H54 (cell line): ENCODE data around the gene B4GALNT3.

Experiments
- DNase-seq: peaks from one replicate; pipeline ENCODE4 v3.0.0; 2011; ENCODE audit warnings: low spot score, mixed read lengths; ENCODE audit not compliant: insufficient read length
- FAIRE-seq: peaks from 3 replicates; lab custom pipeline; 2011; peaks lifted over from hg19 to GRCh38; lab: Jason Lieb, UNC
- POLR2A ChIP-seq: IDR thresholded peaks from 2 replicates; pipeline ENCODE4 v1.6.1; 2011; ENCODE audit warnings: low read depth, mild to moderate bottlenecking, low read length

B4GALNT3 gene

GRCh38 chr12:558580-558979 is 98.8 kb downstream of the B4GALNT3 start:
- TF ChIP-seq POLR2A, result no peak
- DNase-seq, result no peak
- FAIRE-seq, result no peak

- TF ChIP-seq POLR2A, result no peak
- FAIRE-seq, result no peak
- DNase-seq, result no peak
Measured at GRCh38 chr12:559208-559905, 99.6 kb downstream of the B4GALNT3 start.

- no peak for DNase-seq
Measured at GRCh38 chr12:559906-560455, 100.2 kb downstream of the B4GALNT3 start.

GRCh38 chr12:560691-561390 is 101.1 kb downstream of the B4GALNT3 start:
- DNase-seq, result no peak
- FAIRE-seq, result no peak
- no peak for TF ChIP-seq POLR2A

More at GRCh38 chr12:559906-560455, 100.2 kb downstream of the B4GALNT3 start:
- no peak for FAIRE-seq
- TF ChIP-seq POLR2A, result no peak

- DNase-seq, result no peak
Measured at GRCh38 chr12:561391-561705, 101.6 kb downstream of the B4GALNT3 start.

GRCh38 chr12:561908-562593 is 102.3 kb downstream of the B4GALNT3 start:
- no peak for FAIRE-seq
- TF ChIP-seq POLR2A, result no peak

More at GRCh38 chr12:561391-561705, 101.6 kb downstream of the B4GALNT3 start:
- no peak for TF ChIP-seq POLR2A
- FAIRE-seq, result no peak

GRCh38 chr12:562634-563033 is 102.9 kb downstream of the B4GALNT3 start:
- FAIRE-seq (no peak), DNase-seq (no peak)
- TF ChIP-seq POLR2A, result no peak

More at GRCh38 chr12:561908-562593, 102.3 kb downstream of the B4GALNT3 start:
- DNase-seq, result no peak

- no peak for TF ChIP-seq POLR2A
- DNase-seq (no peak), FAIRE-seq (no peak)
Measured at GRCh38 chr12:563250-563781, 103.6 kb downstream of the B4GALNT3 start.

GRCh38 chr12:563787-564298 is 104.1 kb downstream of the B4GALNT3 start:
- no peak for DNase-seq
- FAIRE-seq, result no peak
- TF ChIP-seq POLR2A, result no peak

GRCh38 chr12:565161-565560 is 105.4 kb downstream of the B4GALNT3 start:
- FAIRE-seq, result no peak
- no peak for DNase-seq
- TF ChIP-seq POLR2A, result no peak

GRCh38 chr12:565589-566105 is 105.9 kb downstream of the B4GALNT3 start:
- FAIRE-seq (no peak), DNase-seq (no peak)
- no peak for TF ChIP-seq POLR2A

- TF ChIP-seq POLR2A, result no peak
- FAIRE-seq (no peak), DNase-seq (no peak)
Measured at GRCh38 chr12:568486-568885, 108.7 kb downstream of the B4GALNT3 start.

GRCh38 chr12:569091-569676 is 109.4 kb downstream of the B4GALNT3 start:
- DNase-seq (no peak), FAIRE-seq (no peak)
- no peak for TF ChIP-seq POLR2A
